Omental fat pad (tissue), 4 donors: ENCODE measurements around the gene SH3D19. TPM values are rescaled to one million over a fixed set of nuclear protein-coding genes. Genes with fewer than 3 reads are reported as not detected.
A peak's percentile ranks its signal among the peaks of the same experiment; 100 is the strongest.

ENCODE experiments used
- ATAC-seq: fragments of 150-250 bp; one replicate; pipeline ENCODE4 v1.9.1; 2016; ENCODE audit warnings: mild to moderate bottlenecking, moderate library complexity; ENCODE audit not compliant: low FRiP score
- DNase-seq: peaks from one replicate; pipeline ENCODE4 v3.0.0-alpha.2; 2019; ENCODE audit warnings: low spot score
- total RNA-seq, 4 donors: library from RNA; depleted of rRNA; stranded (reverse); fragments of >200 nt; gene quantifications; one replicate each; pipeline ENCODE4 v1.1.0, GENCODE V29; 2016
- TF ChIP-seq, protein P1 (sequence below), 3 donors: fragments of 450-650 bp; IDR thresholded peaks; one replicate each; pipeline ENCODE4 v1.5.1; 2016 to 2017; ENCODE audit warnings: antibody characterized with exemption in 3 of 3, mild to moderate bottlenecking in 3 of 3, moderate library complexity in 2 of 3

The SH3D19 gene, protein sequence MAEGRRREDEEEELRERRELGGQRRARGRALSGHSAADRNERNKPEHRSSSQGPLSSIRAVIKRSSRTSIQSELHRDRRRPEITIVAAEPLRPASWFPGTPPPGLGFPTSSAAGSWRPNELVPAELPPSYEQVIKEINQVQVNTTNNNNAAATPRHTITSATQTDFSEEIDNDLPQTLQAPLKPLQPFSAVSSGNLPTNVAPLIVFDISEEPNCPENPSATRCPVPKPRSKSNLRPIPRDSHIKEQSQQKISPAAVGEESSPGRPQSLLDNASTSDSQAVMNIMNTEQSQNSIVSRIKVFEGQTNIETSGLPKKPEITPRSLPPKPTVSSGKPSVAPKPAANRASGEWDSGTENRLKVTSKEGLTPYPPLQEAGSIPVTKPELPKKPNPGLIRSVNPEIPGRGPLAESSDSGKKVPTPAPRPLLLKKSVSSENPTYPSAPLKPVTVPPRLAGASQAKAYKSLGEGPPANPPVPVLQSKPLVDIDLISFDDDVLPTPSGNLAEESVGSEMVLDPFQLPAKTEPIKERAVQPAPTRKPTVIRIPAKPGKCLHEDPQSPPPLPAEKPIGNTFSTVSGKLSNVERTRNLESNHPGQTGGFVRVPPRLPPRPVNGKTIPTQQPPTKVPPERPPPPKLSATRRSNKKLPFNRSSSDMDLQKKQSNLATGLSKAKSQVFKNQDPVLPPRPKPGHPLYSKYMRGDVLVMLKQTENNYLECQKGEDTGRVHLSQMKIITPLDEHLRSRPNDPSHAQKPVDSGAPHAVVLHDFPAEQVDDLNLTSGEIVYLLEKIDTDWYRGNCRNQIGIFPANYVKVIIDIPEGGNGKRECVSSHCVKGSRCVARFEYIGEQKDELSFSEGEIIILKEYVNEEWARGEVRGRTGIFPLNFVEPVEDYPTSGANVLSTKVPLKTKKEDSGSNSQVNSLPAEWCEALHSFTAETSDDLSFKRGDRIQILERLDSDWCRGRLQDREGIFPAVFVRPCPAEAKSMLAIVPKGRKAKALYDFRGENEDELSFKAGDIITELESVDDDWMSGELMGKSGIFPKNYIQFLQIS
- 100 to 1,000 TPM; 161 to 226 (median 191) TPM for total RNA-seq

DNA sequence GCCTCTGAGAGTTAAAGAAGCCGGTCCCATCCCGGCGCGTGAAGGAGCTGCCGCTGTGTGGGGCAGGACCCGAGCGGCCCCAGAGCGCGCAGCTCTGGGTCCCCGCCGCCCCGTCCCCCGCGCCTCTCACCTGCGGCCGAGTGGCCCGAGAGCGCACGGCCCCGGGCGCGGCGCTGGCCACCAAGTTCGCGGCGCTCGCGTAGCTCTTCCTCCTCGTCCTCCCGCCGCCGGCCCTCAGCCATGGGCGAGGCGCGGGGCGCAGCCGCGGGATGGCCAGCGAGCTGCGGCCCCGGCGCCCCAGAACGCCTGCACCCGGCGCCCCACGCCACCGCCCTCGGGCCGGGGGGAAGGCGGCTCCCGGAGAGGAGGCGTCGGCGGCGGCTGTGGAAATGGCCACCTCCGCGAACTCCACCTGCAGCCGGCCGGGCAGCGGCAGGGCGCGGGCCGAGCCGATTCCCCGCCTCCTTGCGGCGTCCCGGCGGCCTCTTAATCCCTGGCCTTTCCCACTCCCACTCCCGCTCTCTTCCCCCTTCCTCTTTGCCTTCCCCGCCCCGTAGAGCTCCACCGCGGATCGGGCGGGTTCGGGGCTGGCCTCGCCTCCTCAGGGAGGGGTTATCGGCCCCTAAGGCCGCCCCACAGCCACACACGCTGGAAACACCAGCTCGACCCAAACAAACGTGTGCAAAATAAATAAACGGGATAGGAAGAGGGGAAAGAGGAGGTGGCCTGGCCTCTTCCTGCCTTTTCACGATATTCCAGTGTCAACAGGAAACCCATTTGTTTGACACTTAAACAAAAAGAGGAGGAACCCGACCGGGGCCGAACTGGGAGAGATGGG, at the start of gene SH3D19:
SH3D19 (minus strand) TSS at position 495 of the 838 bp plus-strand sequence; CDS start at position 242, 253 bp downstream.
- TF ChIP-seq, protein P1, sequence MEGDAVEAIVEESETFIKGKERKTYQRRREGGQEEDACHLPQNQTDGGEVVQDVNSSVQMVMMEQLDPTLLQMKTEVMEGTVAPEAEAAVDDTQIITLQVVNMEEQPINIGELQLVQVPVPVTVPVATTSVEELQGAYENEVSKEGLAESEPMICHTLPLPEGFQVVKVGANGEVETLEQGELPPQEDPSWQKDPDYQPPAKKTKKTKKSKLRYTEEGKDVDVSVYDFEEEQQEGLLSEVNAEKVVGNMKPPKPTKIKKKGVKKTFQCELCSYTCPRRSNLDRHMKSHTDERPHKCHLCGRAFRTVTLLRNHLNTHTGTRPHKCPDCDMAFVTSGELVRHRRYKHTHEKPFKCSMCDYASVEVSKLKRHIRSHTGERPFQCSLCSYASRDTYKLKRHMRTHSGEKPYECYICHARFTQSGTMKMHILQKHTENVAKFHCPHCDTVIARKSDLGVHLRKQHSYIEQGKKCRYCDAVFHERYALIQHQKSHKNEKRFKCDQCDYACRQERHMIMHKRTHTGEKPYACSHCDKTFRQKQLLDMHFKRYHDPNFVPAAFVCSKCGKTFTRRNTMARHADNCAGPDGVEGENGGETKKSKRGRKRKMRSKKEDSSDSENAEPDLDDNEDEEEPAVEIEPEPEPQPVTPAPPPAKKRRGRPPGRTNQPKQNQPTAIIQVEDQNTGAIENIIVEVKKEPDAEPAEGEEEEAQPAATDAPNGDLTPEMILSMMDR (IDR thresholded peaks at IDR 0.05), result no peak
- ATAC-seq (peak; percentile 92), DNase-seq (no peak)

- DNase-seq (peak; percentile 64), ATAC-seq (peak; percentile 97)
Measured at GRCh38 chr4:151362404-151363164, 37.2 kb upstream of the SH3D19 start.

GRCh38 chr4:151361966-151362365, 36.6 kb upstream of the SH3D19 start:
- ATAC-seq, result no peak
- no peak for DNase-seq
- TF ChIP-seq, protein P1 (IDR thresholded peaks at IDR 0.05), result no peak

More at GRCh38 chr4:151362404-151363164, 37.2 kb upstream of the SH3D19 start:
- TF ChIP-seq, protein P1 (IDR thresholded peaks at IDR 0.05), result peak in 2 of 3 donors; percentile 51 to 62

DNA sequence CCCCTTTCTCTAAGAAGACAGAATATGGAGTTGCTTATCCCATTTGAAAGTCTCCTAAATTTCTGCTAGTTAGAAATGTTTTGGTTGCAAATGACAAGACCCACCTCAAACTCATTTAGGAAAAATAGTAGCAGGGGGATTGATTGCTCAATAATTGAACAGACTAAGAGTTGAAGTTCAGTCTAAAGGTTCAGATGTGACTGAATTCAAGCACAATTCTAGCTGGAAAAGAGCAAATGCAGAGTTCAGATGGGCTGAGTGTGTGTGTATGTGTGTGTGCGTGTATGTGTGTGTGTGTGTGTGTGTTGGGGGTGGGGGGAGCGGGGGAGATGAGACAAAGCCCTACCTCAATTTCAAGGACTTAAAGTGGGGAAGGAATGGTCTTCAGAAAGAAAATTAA, 35.7 kb upstream of the SH3D19 start:
- DNase-seq, result no peak

DNA sequence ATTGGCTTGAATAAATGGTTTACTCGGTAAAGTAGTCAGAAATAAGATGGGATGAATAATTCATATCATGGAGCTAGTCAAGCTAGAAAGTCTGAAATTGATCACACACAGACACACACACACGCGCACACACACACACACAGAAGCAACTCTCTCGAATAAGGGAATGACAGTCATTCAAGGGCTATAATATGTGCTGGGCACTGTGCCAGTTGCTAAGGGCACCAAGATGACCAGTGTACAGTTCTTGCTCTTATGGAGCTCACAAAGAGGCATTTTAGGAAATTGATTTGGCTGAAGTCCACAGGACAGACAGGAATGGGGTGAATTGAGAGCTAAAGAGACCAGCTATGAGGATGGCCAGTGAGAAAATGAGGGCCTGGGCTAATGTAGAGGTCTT, 34.2 kb upstream of the SH3D19 start:
- no peak for ATAC-seq
- no peak for DNase-seq
- TF ChIP-seq, protein P1 (IDR thresholded peaks at IDR 0.05), result no peak

More for the DNA sequence above, 35.7 kb upstream of the SH3D19 start:
- no peak for ATAC-seq
- TF ChIP-seq, protein P1 (IDR thresholded peaks at IDR 0.05), result no peak
